SU-DHL-6 (cell line): ENCODE measurements around the gene PHETA1.

ENCODE experiments used
- H2AFZ ChIP-seq: fragments of 200-600 bp; sonication (generic); 2 replicates; pipeline ENCODE4 v1.6.1; 2014; ENCODE audit warnings: low read depth, mild to moderate bottlenecking, moderate library complexity, mixed read lengths, antibody characterized with exemption, low read length; ENCODE audit not compliant: severe bottlenecking
- H3F3A ChIP-seq: fragments of 200-600 bp; shearing (Covaris generic); 2 replicates; pipeline ENCODE4 v1.6.0; 2016; ENCODE audit warnings: antibody characterized with exemption, mild to moderate bottlenecking; ENCODE audit not compliant: insufficient read depth
- H3K27ac ChIP-seq: fragments of 200-600 bp; sonication (generic); 2 replicates; pipeline ENCODE4 v1.5.1; 2016; ENCODE audit warnings: low read depth, mild to moderate bottlenecking, low read length, moderate library complexity, mixed read lengths
- H3K27me3 ChIP-seq: fragments of 200-600 bp; sonication (generic), shearing (Covaris generic); 2 replicates; pipeline ENCODE4 v1.6.0; 2014; ENCODE audit warnings: mild to moderate bottlenecking, low read length
- H3K36me3 ChIP-seq: fragments of 200-600 bp; sonication (generic); 2 replicates; pipeline ENCODE4 v1.6.1; 2014; ENCODE audit warnings: mild to moderate bottlenecking, low read length, mixed read lengths
- H3K4me2 ChIP-seq: fragments of 300-600, 200-600 bp; shearing (Covaris generic), sonication (generic); 2 replicates; pipeline ENCODE4 v1.6.0; 2014; ENCODE audit warnings: low read length, low read depth, mild to moderate bottlenecking; ENCODE audit not compliant: poor library complexity, severe bottlenecking
- H3K4me3 ChIP-seq: fragments of 200-600 bp; sonication (generic); 2 replicates; pipeline ENCODE4 v1.5.1; 2014; ENCODE audit warnings: antibody characterized with exemption, low read length, mild to moderate bottlenecking, mixed read lengths; ENCODE audit not compliant: insufficient read depth, poor library complexity, severe bottlenecking
- H3K79me2 ChIP-seq: fragments of 200-600 bp; sonication (generic); 2 replicates; pipeline ENCODE4 v1.6.1; 2014; ENCODE audit warnings: mild to moderate bottlenecking, low read length, moderate library complexity; ENCODE audit not compliant: insufficient read depth
- H3K9ac ChIP-seq: fragments of 200-600 bp; sonication (generic); 2 replicates; pipeline ENCODE4 v1.7.0; 2014; ENCODE audit warnings: mild to moderate bottlenecking, low read length
- H3K9me2 ChIP-seq: fragments of 200-600 bp; sonication (generic); replicated peaks from 2 replicates; pipeline ENCODE4 v1.6.1; 2014; ENCODE audit warnings: low read length; ENCODE audit not compliant: insufficient read depth
- H3K9me3 ChIP-seq: fragments of 200-600 bp; sonication (generic); 2 replicates; pipeline ENCODE4 v1.6.1; 2014; ENCODE audit warnings: low read length, mixed read lengths; ENCODE audit not compliant: insufficient read depth
- H4K20me1 ChIP-seq: fragments of 200-600 bp; sonication (generic); 2 replicates; pipeline ENCODE4 v1.6.1; 2014; ENCODE audit warnings: low read depth, mild to moderate bottlenecking, antibody characterized with exemption, low read length, moderate library complexity, mixed read lengths
- EZH2phosphoT487 ChIP-seq: fragments of 200-600 bp; sonication (generic), shearing (Covaris generic); conservative IDR thresholded peaks from 2 replicates; pipeline ENCODE4 v1.6.1; 2018; ENCODE audit warnings: mild to moderate bottlenecking, antibody characterized with exemption, low read length, moderate library complexity, mixed read lengths
- TF ChIP-seq, protein P1 (sequence below): fragments of 200-600 bp; sonication (generic); IDR thresholded peaks from one replicate; pipeline ENCODE4 v1.5.1; 2017; ENCODE audit warnings: antibody characterized with exemption, mild to moderate bottlenecking, low read length, moderate library complexity; ENCODE audit not compliant: insufficient read depth, poor library complexity, severe bottlenecking

The PHETA1 gene

GRCh38 chr12:111366583-111366982, 2.3 kb downstream of the PHETA1 start:
- Histone ChIP-seq H3K27me3 (no peaks in the 10 kb centered on the region), H3K27ac (no peak overlapping the region), H4K20me1 (no peaks in the 10 kb centered on the region), H3K4me3 (no peak overlapping the region), H3K9me3 (no peaks in the 10 kb centered on the region), H3K4me2 (no peak overlapping the region), H3K36me3 (no peaks in the 10 kb centered on the region), H3F3A (no peaks in the 10 kb centered on the region), H3K79me2 (no peaks in the 10 kb centered on the region), H3K9ac (no peak overlapping the region), H3K9me2 (no peaks in the 10 kb centered on the region), H2AFZ (no peak overlapping the region)
- no peak for TF ChIP-seq EZH2phosphoT487

- H3K9ac ChIP-seq = no peak overlapping the region
- TF ChIP-seq, protein P1, sequence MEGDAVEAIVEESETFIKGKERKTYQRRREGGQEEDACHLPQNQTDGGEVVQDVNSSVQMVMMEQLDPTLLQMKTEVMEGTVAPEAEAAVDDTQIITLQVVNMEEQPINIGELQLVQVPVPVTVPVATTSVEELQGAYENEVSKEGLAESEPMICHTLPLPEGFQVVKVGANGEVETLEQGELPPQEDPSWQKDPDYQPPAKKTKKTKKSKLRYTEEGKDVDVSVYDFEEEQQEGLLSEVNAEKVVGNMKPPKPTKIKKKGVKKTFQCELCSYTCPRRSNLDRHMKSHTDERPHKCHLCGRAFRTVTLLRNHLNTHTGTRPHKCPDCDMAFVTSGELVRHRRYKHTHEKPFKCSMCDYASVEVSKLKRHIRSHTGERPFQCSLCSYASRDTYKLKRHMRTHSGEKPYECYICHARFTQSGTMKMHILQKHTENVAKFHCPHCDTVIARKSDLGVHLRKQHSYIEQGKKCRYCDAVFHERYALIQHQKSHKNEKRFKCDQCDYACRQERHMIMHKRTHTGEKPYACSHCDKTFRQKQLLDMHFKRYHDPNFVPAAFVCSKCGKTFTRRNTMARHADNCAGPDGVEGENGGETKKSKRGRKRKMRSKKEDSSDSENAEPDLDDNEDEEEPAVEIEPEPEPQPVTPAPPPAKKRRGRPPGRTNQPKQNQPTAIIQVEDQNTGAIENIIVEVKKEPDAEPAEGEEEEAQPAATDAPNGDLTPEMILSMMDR = no peak
- no peak for TF ChIP-seq EZH2phosphoT487
Measured at GRCh38 chr12:111366075-111366474, 2.8 kb downstream of the PHETA1 start.

DNA sequence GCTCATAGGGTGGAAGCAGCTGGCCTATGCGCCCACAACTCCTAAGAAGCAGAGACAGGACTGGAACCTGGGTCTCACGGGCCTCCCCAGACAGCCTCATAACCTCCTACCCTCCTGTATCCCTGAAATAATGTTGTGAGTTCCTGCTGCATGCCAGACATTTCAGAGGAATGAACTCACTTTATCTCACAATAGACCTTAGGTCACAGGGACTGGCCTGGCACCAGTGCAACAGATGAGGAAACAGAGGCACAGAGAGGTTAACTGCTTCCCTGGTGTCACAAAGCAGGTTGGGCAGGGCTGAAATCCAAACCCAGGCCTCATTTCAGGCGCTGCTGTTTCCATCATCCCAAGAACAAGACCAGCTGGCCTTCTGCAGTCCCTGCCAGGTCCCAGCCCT, 5.3 kb downstream of the PHETA1 start:
- Histone ChIP-seq H4K20me1 (no peaks in the 10 kb centered on the region), H3K4me3 (no peak overlapping the region), H3K9ac (no peak overlapping the region), H3K4me2 (no peak overlapping the region), H2AFZ (no peak overlapping the region), H3K9me2 (no peaks in the 10 kb centered on the region), H3K27me3 (no peaks in the 10 kb centered on the region), H3K9me3 (no peaks in the 10 kb centered on the region), H3K79me2 (no peaks in the 10 kb centered on the region), H3K36me3 (no peaks in the 10 kb centered on the region), H3F3A (no peaks in the 10 kb centered on the region), H3K27ac (no peak overlapping the region)
- no peak for TF ChIP-seq EZH2phosphoT487
- TF ChIP-seq, protein P1 = no peak

More at GRCh38 chr12:111366075-111366474, 2.8 kb downstream of the PHETA1 start:
- Histone ChIP-seq H3K9me2 (no peaks in the 10 kb centered on the region), H3K27me3 (no peaks in the 10 kb centered on the region), H3K9me3 (no peaks in the 10 kb centered on the region), H3K4me3 (no peak overlapping the region), H3K27ac (no peak overlapping the region), H3K79me2 (no peaks in the 10 kb centered on the region), H3K36me3 (no peaks in the 10 kb centered on the region), H3F3A (no peaks in the 10 kb centered on the region), H4K20me1 (no peaks in the 10 kb centered on the region), H3K4me2 (no peak overlapping the region), H2AFZ (no peak overlapping the region)

GRCh38 chr12:111362687-111363475, 6.0 kb downstream of the PHETA1 start:
- no peaks in the 10 kb centered on the region for H3K9me3 ChIP-seq
- H3K4me2 ChIP-seq = no peak overlapping the region
- no peak overlapping the region for H3K4me3 ChIP-seq
- no peaks in the 10 kb centered on the region for H4K20me1 ChIP-seq
- H3K27ac ChIP-seq = no peak overlapping the region
- H3F3A ChIP-seq = no peaks in the 10 kb centered on the region
- H3K9ac ChIP-seq = no peak overlapping the region
- no peaks in the 10 kb centered on the region for H3K79me2 ChIP-seq
- TF ChIP-seq, protein P1 = no peak
- TF ChIP-seq EZH2phosphoT487 = no peak
- H3K36me3 ChIP-seq = no peaks in the 10 kb centered on the region
- H2AFZ ChIP-seq = no peak overlapping the region
- no peaks in the 10 kb centered on the region for H3K27me3 ChIP-seq
- no peaks in the 10 kb centered on the region for H3K9me2 ChIP-seq
